Renal pelvis (tissue), 4 donors: ENCODE results near the gene CSPG4. TPM values are rescaled to one million over a fixed set of nuclear protein-coding genes. Genes with fewer than 3 reads are reported as not detected.
"Not testable (repeated sequence)": the region's sequence is repeated elsewhere in the genome, so short reads cannot be mapped to it uniquely, and the experiment has no call there.

ENCODE experiments used
- DNase-seq: peaks from one replicate; pipeline ENCODE4 v3.0.0-alpha.2; 2013
- polyA plus RNA-seq, 3 donors: library from polyadenylated mRNA; unstranded; fragments of 120-200 nt; gene quantifications; one replicate each; pipeline ENCODE4 v1.2.1, GENCODE V29; 2013; ENCODE audit not compliant: insufficient read length in 3 of 3

CSPG4 gene
- polyA plus RNA-seq, 3 donors: 6.4 to 11.0 (median 10.2) TPM

DNA sequence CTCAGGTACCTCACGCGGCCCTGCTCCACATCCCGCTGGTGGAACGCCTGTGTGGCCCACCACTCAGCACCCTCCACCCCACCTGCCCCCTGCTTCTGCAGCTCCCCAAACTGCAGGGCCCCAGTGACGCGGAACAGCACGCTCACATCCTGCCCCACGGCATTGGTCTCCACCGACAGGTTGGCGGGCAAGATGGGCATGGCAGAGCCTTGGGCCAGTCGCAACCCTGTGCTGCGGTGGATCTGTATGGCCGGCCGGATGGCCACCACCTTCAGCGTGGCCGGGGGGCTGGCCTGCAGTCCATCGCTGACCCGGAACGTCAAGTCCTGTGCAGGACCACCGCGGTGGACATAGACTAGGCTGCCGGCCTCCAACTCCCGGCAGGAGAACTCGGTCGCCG, 23.8 kb downstream of the CSPG4 start:
- no peak for DNase-seq

DNA sequence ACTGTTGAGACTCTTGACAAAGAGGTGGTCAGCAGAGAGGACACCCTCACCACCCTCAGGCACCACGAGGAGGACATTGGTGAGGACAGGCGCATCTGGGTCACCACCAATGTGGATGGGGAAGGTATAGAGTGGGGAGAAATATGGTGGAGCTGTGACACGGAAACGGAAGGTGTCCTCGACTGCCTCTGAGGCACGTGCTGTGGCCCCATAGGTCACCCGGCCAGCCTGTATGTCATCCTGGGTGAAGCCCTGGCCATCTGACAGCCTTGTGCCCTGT, 24.4 kb downstream of the CSPG4 start:
- DNase-seq: no peak

DNA sequence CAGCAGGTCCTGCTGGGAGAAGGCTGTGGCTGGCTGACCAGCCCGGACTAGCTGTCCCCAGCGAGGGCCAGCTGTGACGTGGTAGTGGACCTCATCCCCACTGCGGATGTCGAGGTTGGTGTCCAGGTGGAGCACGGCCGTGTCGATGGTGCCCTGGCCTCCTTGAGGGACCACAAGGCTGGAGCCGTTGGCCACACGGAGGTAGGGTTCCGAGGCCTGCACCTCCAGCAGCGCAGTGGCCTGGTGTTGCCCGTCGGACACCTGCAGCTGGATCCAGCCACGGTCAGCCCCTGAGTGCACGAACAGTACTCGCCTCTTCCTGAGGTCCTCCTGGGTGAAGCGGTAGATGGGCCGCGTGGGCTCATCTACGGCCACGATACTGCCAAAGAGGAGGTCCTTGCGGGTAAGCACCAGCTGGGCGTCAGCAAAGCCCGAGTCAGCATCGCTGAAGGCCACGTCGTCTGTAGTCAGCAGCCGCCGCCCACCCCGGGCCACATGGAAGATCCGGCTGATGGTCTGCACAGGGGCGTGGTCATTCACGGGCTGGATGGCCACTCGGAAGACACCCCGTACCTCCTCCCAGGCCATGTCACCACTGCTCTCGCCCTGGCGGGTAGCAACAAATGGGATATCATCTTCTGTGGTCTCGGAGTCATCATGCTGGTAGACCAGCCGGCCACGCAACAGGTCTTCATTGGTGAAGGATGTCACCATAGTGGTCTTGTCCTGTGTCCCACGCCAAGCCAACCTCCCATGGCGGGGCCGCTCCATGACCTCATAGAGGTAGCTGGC, 25.0 kb downstream of the CSPG4 start:
- no peak for DNase-seq

DNA sequence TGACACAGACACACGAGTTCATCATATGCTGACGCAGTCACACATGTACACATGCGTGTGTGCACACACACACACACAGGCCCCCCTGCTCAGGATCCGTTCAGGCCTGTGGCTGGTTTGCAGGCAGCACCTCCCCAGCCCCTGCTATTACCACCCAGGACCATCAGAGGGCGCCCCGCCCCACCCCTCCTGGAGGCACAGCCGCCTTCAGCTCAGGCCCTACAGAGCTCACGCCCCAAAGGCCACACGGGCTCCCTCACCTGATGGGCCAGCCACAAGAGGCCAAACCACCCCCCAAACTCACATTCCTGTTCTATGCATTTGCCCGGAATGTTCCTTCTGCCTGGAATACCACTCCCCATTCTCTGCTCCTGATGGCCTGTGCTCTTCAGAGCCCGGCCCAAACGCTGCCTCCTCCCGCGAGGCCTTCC, 26.4 kb downstream of the CSPG4 start:
- not testable (repeated sequence) for DNase-seq

DNA sequence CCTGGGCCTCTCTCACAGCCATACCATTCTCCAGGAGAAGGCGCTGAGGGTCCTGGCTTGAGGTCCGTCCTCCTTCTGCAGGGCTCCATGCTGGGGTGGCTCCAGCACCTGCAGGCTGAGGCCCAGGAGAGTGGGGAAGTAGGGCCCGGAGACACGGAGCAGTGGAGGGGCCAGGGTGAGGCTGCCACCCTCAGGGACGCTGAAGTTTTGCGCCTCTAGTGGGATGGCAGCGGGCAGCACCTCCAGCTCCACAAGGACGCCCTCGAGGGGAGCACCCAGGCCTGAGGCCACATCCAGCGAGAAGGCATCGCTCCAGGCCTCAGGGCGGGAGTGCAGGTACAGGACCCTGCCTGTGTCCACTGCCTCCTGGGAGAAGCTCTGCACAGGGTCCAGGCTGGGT, 27.5 kb downstream of the CSPG4 start:
- no peak for DNase-seq

DNA sequence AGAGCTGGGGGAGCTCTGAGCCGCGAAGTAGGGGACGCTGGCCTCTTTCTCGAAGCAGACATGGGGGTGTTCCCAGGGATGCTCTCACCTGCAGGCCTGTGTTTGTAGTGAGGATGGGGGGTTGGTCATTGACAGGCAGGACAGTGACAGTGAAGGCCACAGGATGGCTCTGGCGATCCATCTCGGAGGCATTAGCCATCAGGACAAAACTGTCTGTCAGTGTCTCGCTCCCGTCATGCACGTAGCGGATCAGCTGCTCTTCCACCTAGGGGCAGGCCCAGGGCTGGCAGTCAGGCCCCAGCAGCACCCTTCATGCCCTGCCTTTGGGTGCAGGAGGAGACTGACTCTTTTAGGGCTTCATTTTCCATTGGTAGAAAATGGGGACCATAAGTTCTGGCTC, 28.0 kb downstream of the CSPG4 start:
- DNase-seq: no peak

- DNase-seq: not testable (repeated sequence)
Measured at GRCh38 chr15:75683646-75684312, 28.9 kb downstream of the CSPG4 start.

GRCh38 chr15:75682181-75683135, 30.2 kb downstream of the CSPG4 start:
- DNase-seq: no peak

DNA sequence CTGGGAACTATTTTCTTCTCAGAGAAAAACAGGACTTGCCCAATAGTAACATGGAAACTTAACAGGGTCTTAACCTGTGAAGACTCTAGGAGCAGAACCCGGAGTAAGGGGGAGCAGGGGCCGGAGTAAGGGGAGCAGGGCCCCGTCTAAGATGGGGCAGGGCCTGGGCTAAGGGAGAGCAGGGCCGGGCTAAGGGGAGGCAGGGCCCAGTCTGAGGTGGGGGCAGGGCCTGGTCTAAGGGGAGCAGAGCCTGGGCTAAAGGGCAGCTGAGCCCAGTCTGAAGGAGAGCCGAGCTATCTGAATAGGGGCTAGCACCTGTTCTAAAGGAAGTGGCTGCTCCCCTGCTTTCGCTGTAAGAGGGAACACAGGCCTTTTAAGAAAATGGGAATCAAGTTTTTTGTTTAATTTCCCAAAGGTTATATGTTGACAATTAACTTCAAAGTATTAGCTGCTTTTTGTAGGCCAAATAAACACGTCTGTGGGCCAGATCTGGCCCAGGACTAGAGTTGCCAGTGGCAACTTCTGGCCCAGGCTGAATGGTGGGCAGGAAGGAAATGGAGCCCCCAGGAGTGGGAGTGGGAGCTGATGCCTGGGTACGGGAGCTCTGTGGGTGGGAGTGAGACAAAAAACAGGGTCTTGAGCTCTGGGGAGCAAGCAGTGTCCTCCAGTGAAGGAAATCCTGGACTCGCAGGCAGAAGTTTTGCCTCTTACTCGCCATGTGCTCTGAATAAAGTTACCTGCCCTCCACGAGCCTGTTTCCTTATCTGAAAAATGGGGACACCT, 32.5 kb downstream of the CSPG4 start:
- no peak for DNase-seq

DNA sequence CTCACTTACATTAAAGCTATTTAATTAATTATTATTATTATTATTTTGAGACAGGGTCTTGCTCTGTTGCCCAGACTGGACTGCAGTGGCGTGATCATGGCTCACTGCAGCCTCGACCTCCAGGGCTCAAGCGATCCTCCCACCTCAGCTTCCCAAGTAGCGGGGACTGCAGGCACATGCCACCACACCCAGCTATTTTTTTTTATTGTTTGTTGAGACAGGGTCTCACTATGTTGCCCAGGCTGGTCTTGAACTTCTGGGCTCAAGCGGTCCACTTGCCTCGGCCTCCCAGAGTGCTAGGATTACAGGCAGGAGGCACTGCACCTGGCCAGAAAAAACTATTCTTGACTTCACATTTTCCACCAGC, 34.3 kb downstream of the CSPG4 start:
- not testable (repeated sequence) for DNase-seq

DNA sequence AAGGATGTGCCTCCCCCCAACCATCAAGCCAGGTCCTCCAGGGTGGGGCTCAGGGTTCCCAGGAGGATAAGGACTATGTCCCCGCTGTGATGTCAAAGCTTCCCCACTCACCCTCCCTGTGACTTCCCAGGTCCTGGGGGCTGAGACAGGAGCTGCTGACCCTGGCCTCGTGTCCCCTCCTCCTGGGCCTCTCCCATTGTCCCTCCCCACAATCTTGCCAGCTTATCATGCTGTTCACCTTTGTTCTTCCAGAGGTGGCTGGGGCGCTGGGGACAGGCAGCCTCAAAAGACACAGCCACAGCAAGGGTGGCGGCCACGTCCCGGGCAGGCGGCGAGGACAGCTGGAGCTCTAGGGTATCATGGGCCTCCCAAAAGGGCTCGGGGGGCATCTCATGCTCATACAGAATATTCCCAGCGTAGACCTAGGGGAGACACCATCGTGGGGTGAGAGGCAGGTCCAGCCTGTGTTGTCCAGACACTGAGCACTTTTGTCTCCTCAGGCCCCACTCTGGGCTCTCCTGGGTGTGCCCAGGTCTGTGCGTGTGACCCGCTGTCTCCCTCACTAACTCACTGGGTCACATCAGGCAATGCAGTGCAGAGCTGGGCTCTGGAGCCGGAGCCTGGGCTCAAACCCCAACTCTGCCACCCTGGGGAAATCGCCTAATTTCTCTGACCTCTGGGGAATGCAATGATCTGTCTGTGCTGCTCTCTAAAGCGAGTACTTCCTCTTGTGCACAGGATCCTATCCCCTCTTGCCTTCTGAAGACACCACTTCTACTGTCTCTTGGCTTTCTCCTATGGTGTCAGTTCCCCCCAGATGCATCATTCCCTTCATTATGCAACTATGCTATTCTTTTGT, 35.0 kb downstream of the CSPG4 start:
- DNase-seq: no peak

GRCh38 chr15:75676688-75677464, 35.8 kb downstream of the CSPG4 start:
- DNase-seq: no peak

DNA sequence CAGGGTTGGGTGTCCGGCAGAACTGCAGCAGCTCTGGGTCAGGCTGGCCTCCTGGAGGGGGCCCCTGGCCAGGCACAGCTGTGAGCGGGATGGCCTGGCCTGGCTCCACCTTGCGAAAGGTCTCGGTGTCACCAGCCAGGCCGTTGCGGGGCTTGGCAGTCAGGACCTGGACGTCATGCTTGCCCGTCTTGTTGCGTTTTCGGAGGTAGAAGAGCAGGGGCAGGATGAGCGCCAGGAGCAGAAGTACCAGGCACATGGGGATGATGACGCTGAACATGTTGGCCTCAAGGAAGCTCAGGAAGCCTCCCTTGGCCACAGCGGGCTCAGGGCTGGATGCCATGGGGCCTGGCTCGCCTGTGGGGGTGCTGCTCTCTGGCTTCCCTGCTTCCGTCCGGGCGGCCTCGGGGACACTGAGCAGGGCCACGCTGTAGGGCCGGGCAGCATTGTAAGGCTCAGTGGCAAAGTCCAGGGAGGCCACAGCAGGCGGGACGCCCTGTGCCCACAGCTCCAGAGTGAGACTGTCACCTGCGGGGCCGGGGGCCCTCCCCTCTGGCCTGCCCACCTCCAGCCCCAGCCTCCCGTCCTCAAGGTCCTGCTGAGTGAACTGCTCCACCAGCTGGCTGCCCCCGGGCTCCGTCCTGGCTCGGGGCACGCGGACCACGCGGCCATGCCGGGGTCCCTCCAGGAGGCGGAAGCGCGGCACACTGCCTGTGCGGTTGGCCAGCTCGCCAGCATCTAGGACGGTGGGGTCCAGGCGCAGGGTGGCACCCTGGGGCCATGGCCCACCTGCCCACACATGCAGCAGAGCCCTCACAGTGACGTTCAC, 36.9 kb downstream of the CSPG4 start:
- DNase-seq: no peak

DNA sequence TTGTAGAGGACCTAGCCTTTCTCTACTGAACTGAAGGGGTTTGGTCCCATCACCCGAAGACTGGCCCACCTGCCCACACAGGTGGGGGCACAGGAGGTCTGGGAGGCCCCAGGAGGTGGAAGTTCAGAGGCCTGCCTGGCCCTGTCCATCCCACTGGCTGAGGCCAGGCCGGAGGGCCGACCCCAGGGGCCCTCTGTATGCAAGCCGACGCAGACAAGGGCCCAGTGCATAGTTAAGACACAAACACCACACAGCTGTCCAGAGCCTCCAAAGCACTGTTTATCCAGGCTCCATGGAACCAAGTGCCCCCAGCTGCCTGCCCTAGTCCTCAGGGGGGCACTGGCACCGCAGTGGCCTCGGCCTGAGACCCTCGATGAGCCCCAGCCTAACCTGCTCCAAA, 38.3 kb downstream of the CSPG4 start:
- no peak for DNase-seq

DNA sequence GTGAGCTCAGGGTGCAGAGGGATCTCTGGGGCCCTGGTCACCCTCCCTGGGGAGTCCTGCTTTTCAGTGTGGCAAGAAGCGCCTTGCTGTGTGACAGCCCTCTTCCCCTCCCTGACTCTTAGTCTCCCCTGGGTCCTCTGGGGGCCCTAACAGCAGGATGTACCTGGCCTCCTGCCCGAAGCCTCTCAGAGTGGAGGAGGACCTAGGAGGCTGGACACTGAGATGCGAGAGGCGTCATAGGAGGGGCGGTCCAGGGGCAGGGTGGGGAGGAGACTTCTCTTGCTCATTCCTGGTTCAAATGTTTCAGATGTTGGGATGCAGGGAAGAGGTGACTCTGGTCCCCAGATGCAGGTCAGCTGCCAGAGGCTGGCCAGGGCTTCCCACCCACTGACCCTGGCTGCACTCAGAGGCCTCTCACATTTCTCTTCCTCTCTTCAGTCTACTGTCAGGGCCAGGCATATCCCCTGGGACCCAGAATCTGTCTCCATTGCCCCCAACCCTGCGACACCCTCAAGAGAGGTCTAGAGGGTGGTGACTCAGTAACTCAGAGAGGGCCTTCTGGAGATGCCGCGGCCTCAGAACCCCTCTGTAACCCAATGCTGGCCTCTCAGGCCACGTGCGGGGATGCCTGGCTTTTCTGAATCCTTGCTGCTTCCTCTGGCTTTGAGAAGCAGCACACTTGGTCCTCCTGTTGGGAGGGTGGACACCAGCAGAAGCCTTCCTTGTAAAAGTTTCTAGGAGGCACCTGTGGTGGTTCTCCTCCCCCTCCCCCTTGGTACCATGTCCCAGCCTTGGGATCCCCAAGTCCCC, 39.0 kb downstream of the CSPG4 start:
- no peak for DNase-seq

DNA sequence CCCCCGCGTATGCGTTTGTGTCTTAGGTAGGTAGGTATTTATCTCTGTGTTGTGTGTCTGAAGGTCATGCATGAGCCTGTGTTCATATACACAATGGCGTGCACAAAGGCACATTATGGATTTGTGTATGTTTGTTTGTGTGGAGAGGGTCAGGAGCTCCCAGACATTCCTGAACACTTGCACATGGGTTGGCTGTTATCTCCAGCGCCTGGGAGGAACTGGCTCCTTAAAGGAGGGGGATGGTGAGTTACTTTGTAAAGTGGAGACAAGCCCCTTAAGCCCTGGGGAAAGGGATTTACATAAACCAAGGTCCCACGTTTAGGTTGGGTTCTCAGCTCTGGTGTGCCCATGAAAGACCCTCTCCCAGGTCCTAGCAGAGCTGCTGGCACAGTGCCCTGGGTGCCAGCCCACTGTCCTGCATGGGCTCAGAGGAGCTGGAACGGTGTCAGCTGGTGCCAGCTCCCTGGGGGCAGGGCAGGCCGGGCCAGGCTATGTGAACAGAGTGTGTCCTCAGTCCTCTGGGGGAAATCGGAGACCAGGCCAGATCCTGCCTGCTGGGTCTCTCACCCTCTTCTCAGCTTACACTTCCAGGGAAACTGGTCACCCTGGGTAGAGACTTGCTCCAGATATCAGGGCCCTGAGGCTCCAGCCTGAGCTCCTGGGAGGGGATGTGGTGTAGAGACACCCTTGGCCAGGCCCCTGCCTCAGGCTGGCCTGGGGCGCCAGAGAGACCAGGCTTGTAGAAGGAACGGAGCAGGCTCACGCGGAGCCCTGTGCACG, 39.8 kb downstream of the CSPG4 start:
- DNase-seq: no peak
